Measurements from ENCODE around the gene CD81.

The CD81 gene

GRCh38 chr11:2380396-2380795 is 3.3 kb downstream of the CD81 start:
- no peaks in the 10 kb centered on the region for H3K9me2 ChIP-seq (replicated peaks; ENCODE audit: control insufficient read depth, low read length)
- peaks cover 65% of the 10 kb centered on the region for H3K36me3 ChIP-seq (ENCODE audit: control insufficient read depth, low read length)
- H3K79me2 ChIP-seq (ENCODE audit: control insufficient read depth, low read length), result peaks cover 76% of the 10 kb centered on the region
- TF ChIP-seq CTCF (IDR thresholded peaks at IDR 0.05; ENCODE audit: low read depth, low read length, poor library complexity, severe bottlenecking) (no peak), EZH2phosphoT487 (IDR thresholded peaks at IDR 0.05; ENCODE audit: borderline replicate concordance, low read length) (no peak)
- H4K20me1 ChIP-seq (ENCODE audit: control insufficient read depth, insufficient read depth, low read depth, low read length), result peaks cover 43% of the 10 kb centered on the region
- H3K4me1 ChIP-seq (ENCODE audit: control insufficient read depth, low read length), result peaks cover 63% of the 10 kb centered on the region
- no peaks in the 10 kb centered on the region for H3K27me3 ChIP-seq (ENCODE audit: control insufficient read depth, low read length)
- H3K4me3 ChIP-seq (ENCODE audit: low read length), result peak overlapping the region; percentile 86
- peak overlapping the region; percentile 89 for H3K27ac ChIP-seq (ENCODE audit: low read depth, low read length)
- no peaks in the 10 kb centered on the region for H3K9me3 ChIP-seq (ENCODE audit: control insufficient read depth, insufficient read depth, low read length)
- H3K4me2 ChIP-seq (ENCODE audit: low read length), result peak overlapping the region; percentile 86
- H3F3A ChIP-seq (ENCODE audit: control insufficient read depth, insufficient read depth), result peaks cover 28% of the 10 kb centered on the region

- no peak for TF ChIP-seq EZH2phosphoT487 (IDR thresholded peaks at IDR 0.05; ENCODE audit: borderline replicate concordance, low read length)
- no peak for TF ChIP-seq CTCF (IDR thresholded peaks at IDR 0.05; ENCODE audit: low read depth, low read length, poor library complexity, severe bottlenecking)
- Histone ChIP-seq H3K27me3 (ENCODE audit: control insufficient read depth, low read length) (no peaks in the 10 kb centered on the region), H3K4me1 (ENCODE audit: control insufficient read depth, low read length) (peaks cover 67% of the 10 kb centered on the region), H3K4me2 (ENCODE audit: low read length) (peak overlapping the region; percentile 86), H3K27ac (ENCODE audit: low read depth, low read length) (peak overlapping the region; percentile 89), H3K4me3 (ENCODE audit: low read length) (peak overlapping the region; percentile 86), H3K36me3 (ENCODE audit: control insufficient read depth, low read length) (peaks cover 69% of the 10 kb centered on the region), H4K20me1 (ENCODE audit: control insufficient read depth, insufficient read depth, low read depth, low read length) (peaks cover 43% of the 10 kb centered on the region), H3K79me2 (ENCODE audit: control insufficient read depth, low read length) (peaks cover 81% of the 10 kb centered on the region), H3K9me2 (replicated peaks; ENCODE audit: control insufficient read depth, low read length) (no peaks in the 10 kb centered on the region), H3F3A (ENCODE audit: control insufficient read depth, insufficient read depth) (peaks cover 32% of the 10 kb centered on the region), H3K9me3 (ENCODE audit: control insufficient read depth, insufficient read depth, low read length) (no peaks in the 10 kb centered on the region)
Measured at GRCh38 chr11:2380807-2381350, 3.8 kb downstream of the CD81 start.

- Histone ChIP-seq H3K4me2 (ENCODE audit: low read length) (peak overlapping the region; percentile 86), H3K79me2 (ENCODE audit: control insufficient read depth, low read length) (peaks cover 88% of the 10 kb centered on the region), H3F3A (ENCODE audit: control insufficient read depth, insufficient read depth) (peaks cover 38% of the 10 kb centered on the region), H3K9me2 (replicated peaks; ENCODE audit: control insufficient read depth, low read length) (no peaks in the 10 kb centered on the region), H3K4me3 (ENCODE audit: low read length) (peak overlapping the region; percentile 86), H3K27ac (ENCODE audit: low read depth, low read length) (peak overlapping the region; percentile 89), H3K36me3 (ENCODE audit: control insufficient read depth, low read length) (peaks cover 77% of the 10 kb centered on the region), H4K20me1 (ENCODE audit: control insufficient read depth, insufficient read depth, low read depth, low read length) (peaks cover 43% of the 10 kb centered on the region), H3K4me1 (ENCODE audit: control insufficient read depth, low read length) (peaks cover 74% of the 10 kb centered on the region), H3K9me3 (ENCODE audit: control insufficient read depth, insufficient read depth, low read length) (no peaks in the 10 kb centered on the region), H3K27me3 (ENCODE audit: control insufficient read depth, low read length) (no peaks in the 10 kb centered on the region)
- no peak for TF ChIP-seq CTCF (IDR thresholded peaks at IDR 0.05; ENCODE audit: low read depth, low read length, poor library complexity, severe bottlenecking)
- TF ChIP-seq EZH2phosphoT487 (IDR thresholded peaks at IDR 0.05; ENCODE audit: borderline replicate concordance, low read length), result no peak
Measured at GRCh38 chr11:2381494-2382128, 4.5 kb downstream of the CD81 start.
